Heart left ventricle (tissue), 16 donors: ENCODE data around the gene DIP2C. TPM values are rescaled to one million over a fixed set of nuclear protein-coding genes. Genes with fewer than 3 reads are reported as not detected.
"Not testable (repeated sequence)": the region's sequence is repeated elsewhere in the genome, so short reads cannot be mapped to it uniquely, and the experiment has no call there.

ENCODE experiments used
- ATAC-seq, 4 donors: fragments of 200-7000 bp; cut with Tn5 transposase; one replicate each; pipeline ENCODE4 v1.9.1; 2020 to 2022; ENCODE audit warnings: moderate library complexity in 4 of 4, mild to moderate bottlenecking in 3 of 4, moderate number of reproducible peaks in 1 of 4
- DNase-seq, 5 donors: peaks; one replicate each; pipeline ENCODE4 v3.0.0-alpha.2; 2020
- H3K27ac ChIP-seq, 12 donors: fragments of 200-600 bp; sonication (generic) in 4 of 12; one replicate each; pipeline versions ENCODE4 v1.5.0 to v1.8.0; 2016 to 2022; ENCODE audit warnings: mild to moderate bottlenecking in 2 of 12
- H3K27me3 ChIP-seq, 9 donors: fragments of 200-600 bp; sonication (generic) in 2 of 9; one replicate each; pipeline versions ENCODE4 v1.5.1 to v1.8.0; 2016 to 2022; ENCODE audit warnings: mild to moderate bottlenecking in 3 of 9
- H3K36me3 ChIP-seq, 9 donors: fragments of 200-600 bp; sonication (generic) in 2 of 9; one replicate each; pipeline versions ENCODE4 v1.5.0 to v1.8.0; 2018 to 2022; ENCODE audit warnings: mild to moderate bottlenecking in 2 of 9
- H3K4me1 ChIP-seq, 12 donors: fragments of 200-600 bp; sonication (generic) in 4 of 12; one replicate each; pipeline versions ENCODE4 v1.5.0 to v1.8.0; 2016 to 2022; ENCODE audit warnings: mild to moderate bottlenecking in 3 of 12
- H3K4me3 ChIP-seq, 12 donors: fragments of 200-600 bp; sonication (generic) in 4 of 12; one replicate each; pipeline versions ENCODE4 v1.5.0 to v1.8.0; 2017 to 2022; ENCODE audit warnings: mild to moderate bottlenecking in 9 of 12, moderate library complexity in 4 of 12
- H3K9me3 ChIP-seq, 12 donors: fragments of 200-600 bp; sonication (generic) in 4 of 12; one replicate each; pipeline versions ENCODE4 v1.5.0 to v1.8.0; 2016 to 2022; ENCODE audit warnings: mild to moderate bottlenecking in 1 of 12
- CTCF ChIP-seq, 12 donors: fragments of 200-600 bp; sonication (generic) in 4 of 12; IDR thresholded peaks; one replicate each; pipeline versions ENCODE4 v1.5.0 to v1.8.0; 2018 to 2022; ENCODE audit warnings: antibody characterized with exemption in 12 of 12, mild to moderate bottlenecking in 5 of 12
- POLR2A ChIP-seq, 2 donors: fragments of 450-650 bp; IDR thresholded peaks; one replicate each; pipeline ENCODE4 v1.6.1; 2017; ENCODE audit warnings: antibody characterized with exemption in 2 of 2, mild to moderate bottlenecking in 2 of 2, moderate library complexity in 2 of 2
- WGBS, 4 donors: extraction: QIAGEN DNeasy Blood & Tissue Kit in 2 of 4; methylation state at CpG; one replicate each; pipeline versions ENCODE4 v1.1.5 to v1.1.7; 2013 to 2018; 5-methylcytosine and 5-hydroxymethylcytosine counted together
- intact Hi-C, 10 donors: fragments of 100-400 bp; cut with DNase I; formaldehyde crosslinking; loops; one replicate each; pipeline versions ENCODE4 v1.11.1 to v1.14.2; 2022
- polyA plus RNA-seq, 2 donors: library from polyadenylated mRNA; stranded (reverse); fragments of 200-250 nt; gene quantifications; one replicate each; pipeline ENCODE4 v1.2.3, GENCODE V29; 2013
- total RNA-seq, 9 donors: library from RNA; depleted of rRNA in 2 of 9; stranded (reverse); fragments of >200 nt in 2 of 9; fragmentation: NEBNext Ultra II Directional in 3 of 9; extraction: Animal tissue kit (Norgen Biotek cat#: 25700) in 3 of 9; gene quantifications; one replicate each; pipeline versions ENCODE4 v1.1.0 to v1.2.4, GENCODE V29; 2016 to 2023
- donor health status: ischemic (EF 13 %, LVEDD 7.1; RV severe dilation, severe dysfunction).
- donor health status: healthy with polysubstance abuse.
- donor health status: DM: no; HTN: yes; CAD: no.
- donor health status: DM: no; HTN: no; CAD: no.
- donor health status: ischemic (EF 25% LVEDD 6.9; RV normal size, moderate dysfunction).
- donor health status: ischemic (EF 25% LVEDD 5.7; RV mildly dilated, moderate dysfunction).
- donor health status: healthy.
- donor health status: DM: yes; HTN: yes; CAD: no.
- donor health status: ischemic (EF 35%, LVEDD 5.7; RV mildly dilated, moderate dysfunction).
- donor health status: nonischemic (EF 11% LVEDD 7.7; RV severe dilation, severe dysfunction).
- donor health status: DM: yes; HTN: yes; CAD: no.
- donor health status: PGD.
- donor health status: ischemic (EF 29% LVEDD 5.4; RV normal size, mild dysfunction).
- donor health status: nonischemic (EF 23%, LVEDD 6.1; RV moderate dilation, normal function).

The DIP2C gene
- total and polyA plus RNA-seq, 11 donors: 7.4 to 43.1 (median 28.5) TPM

- no peaks in the 10 kb centered on the region for H3K36me3 ChIP-seq
- ATAC-seq (no peak), DNase-seq (no peak)
- 88 to 92% (median 90%) methylated on average over 11 of the region's 11 CpGs for WGBS, 4 donors
- H3K4me1 ChIP-seq: no peaks in the 10 kb centered on the region
- intact Hi-C loops: no loop called here
- no peak overlapping the region for H3K4me3 ChIP-seq
- TF ChIP-seq POLR2A (IDR thresholded peaks at IDR 0.05) (no peak), CTCF (IDR thresholded peaks at IDR 0.05) (no peak)
- H3K27me3 ChIP-seq: no peaks in the 10 kb centered on the region
- H3K27ac ChIP-seq: no peak overlapping the region
- H3K9me3 ChIP-seq: no peaks in the 10 kb centered on the region
Measured at GRCh38 chr10:267705-268104, 421.8 kb downstream of the DIP2C start.

GRCh38 chr10:266974-267425 lies 422.5 kb downstream of the DIP2C start:
- TF ChIP-seq CTCF (IDR thresholded peaks at IDR 0.05) (no peak), POLR2A (IDR thresholded peaks at IDR 0.05) (no peak)
- H3K27ac ChIP-seq: no peak overlapping the region
- no peaks in the 10 kb centered on the region for H3K36me3 ChIP-seq
- H3K9me3 ChIP-seq: no peaks in the 10 kb centered on the region
- H3K27me3 ChIP-seq: no peaks in the 10 kb centered on the region
- H3K4me3 ChIP-seq: no peak overlapping the region
- WGBS, 4 donors: 76 to 79% (median 77%) methylated on average over 8 of the region's 8 CpGs
- intact Hi-C loops: no loop called here
- ATAC-seq (no peak), DNase-seq (no peak)
- no peaks in the 10 kb centered on the region for H3K4me1 ChIP-seq

- ATAC-seq, intact Hi-C loops, H3K27ac ChIP-seq, H3K4me1 ChIP-seq, H3K9me3 ChIP-seq, H3K36me3 ChIP-seq, DNase-seq, H3K27me3 ChIP-seq, H3K4me3 ChIP-seq: not testable (repeated sequence)
- WGBS, 4 donors: 85 to 92% (median 91%) methylated on average over 4 to 5 of the region's 5 CpGs
Measured at GRCh38 chr10:265816-266588, 423.5 kb downstream of the DIP2C start.

- intact Hi-C loops, DNase-seq, H3K4me3 ChIP-seq, H3K36me3 ChIP-seq, H3K27ac ChIP-seq, ATAC-seq, H3K9me3 ChIP-seq, H3K27me3 ChIP-seq, H3K4me1 ChIP-seq: not testable (repeated sequence)
- WGBS, 4 donors: 90 to 99% (median 96%) methylated on average over 6 of the region's 6 CpGs
Measured at GRCh38 chr10:265074-265440, 424.4 kb downstream of the DIP2C start.

GRCh38 chr10:264160-265073 lies 425.1 kb downstream of the DIP2C start:
- H3K9me3 ChIP-seq, H3K36me3 ChIP-seq, H3K4me3 ChIP-seq, DNase-seq, ATAC-seq, H3K27me3 ChIP-seq, intact Hi-C loops, H3K27ac ChIP-seq, H3K4me1 ChIP-seq: not testable (repeated sequence)
- 86 to 93% (median 87%) methylated on average over 9 to 11 of the region's 11 CpGs for WGBS, 4 donors
